ENCODE measurements around the gene HYKK.
"Not testable (repeated sequence)": the region's sequence is repeated elsewhere in the genome, so short reads cannot be mapped to it uniquely, and the experiment has no call there.

The HYKK gene

GRCh38 chr15:78538358-78538757 is 31.0 kb downstream of the HYKK start:
- H3K9me3 ChIP-seq (ENCODE audit: control insufficient read depth, low read length), result no peaks in the 10 kb centered on the region
- no peaks in the 10 kb centered on the region for H3K79me2 ChIP-seq
- H3K9ac ChIP-seq, result no peak overlapping the region
- H3K27me3 ChIP-seq (ENCODE audit: control insufficient read depth, insufficient read depth, low read length), result no peaks in the 10 kb centered on the region
- H2AFZ ChIP-seq, result no peak overlapping the region
- TF ChIP-seq, protein P1, sequence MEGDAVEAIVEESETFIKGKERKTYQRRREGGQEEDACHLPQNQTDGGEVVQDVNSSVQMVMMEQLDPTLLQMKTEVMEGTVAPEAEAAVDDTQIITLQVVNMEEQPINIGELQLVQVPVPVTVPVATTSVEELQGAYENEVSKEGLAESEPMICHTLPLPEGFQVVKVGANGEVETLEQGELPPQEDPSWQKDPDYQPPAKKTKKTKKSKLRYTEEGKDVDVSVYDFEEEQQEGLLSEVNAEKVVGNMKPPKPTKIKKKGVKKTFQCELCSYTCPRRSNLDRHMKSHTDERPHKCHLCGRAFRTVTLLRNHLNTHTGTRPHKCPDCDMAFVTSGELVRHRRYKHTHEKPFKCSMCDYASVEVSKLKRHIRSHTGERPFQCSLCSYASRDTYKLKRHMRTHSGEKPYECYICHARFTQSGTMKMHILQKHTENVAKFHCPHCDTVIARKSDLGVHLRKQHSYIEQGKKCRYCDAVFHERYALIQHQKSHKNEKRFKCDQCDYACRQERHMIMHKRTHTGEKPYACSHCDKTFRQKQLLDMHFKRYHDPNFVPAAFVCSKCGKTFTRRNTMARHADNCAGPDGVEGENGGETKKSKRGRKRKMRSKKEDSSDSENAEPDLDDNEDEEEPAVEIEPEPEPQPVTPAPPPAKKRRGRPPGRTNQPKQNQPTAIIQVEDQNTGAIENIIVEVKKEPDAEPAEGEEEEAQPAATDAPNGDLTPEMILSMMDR (IDR thresholded peaks at IDR 0.05), result no peak
- no peak overlapping the region for H3K27ac ChIP-seq
- no peaks in the 10 kb centered on the region for H3K36me3 ChIP-seq (ENCODE audit: control insufficient read depth, insufficient read depth, low read length)
- no peak overlapping the region for H3K4me2 ChIP-seq (ENCODE audit: low read length)
- no peak overlapping the region for H3K4me3 ChIP-seq (ENCODE audit: low read depth, low read length)
- no peaks in the 10 kb centered on the region for H3K4me1 ChIP-seq

- H2AFZ ChIP-seq, result peak overlapping the region; percentile 84
- not testable (repeated sequence) for H3K9me3 ChIP-seq (ENCODE audit: control insufficient read depth, low read length); H3K36me3 ChIP-seq (ENCODE audit: control insufficient read depth, insufficient read depth, low read length); H3K79me2 ChIP-seq; H3K27me3 ChIP-seq (ENCODE audit: control insufficient read depth, insufficient read depth, low read length); H3K9ac ChIP-seq; H3K4me1 ChIP-seq
- peak overlapping the region; percentile 82 for H3K27ac ChIP-seq
- H3K4me2 ChIP-seq (ENCODE audit: low read length), result peak overlapping the region; percentile 92
- peak overlapping the region; percentile 99 for H3K4me3 ChIP-seq (ENCODE audit: low read depth, low read length)
Measured at GRCh38 chr15:78539464-78540140, 32.2 kb downstream of the HYKK start.

DNA sequence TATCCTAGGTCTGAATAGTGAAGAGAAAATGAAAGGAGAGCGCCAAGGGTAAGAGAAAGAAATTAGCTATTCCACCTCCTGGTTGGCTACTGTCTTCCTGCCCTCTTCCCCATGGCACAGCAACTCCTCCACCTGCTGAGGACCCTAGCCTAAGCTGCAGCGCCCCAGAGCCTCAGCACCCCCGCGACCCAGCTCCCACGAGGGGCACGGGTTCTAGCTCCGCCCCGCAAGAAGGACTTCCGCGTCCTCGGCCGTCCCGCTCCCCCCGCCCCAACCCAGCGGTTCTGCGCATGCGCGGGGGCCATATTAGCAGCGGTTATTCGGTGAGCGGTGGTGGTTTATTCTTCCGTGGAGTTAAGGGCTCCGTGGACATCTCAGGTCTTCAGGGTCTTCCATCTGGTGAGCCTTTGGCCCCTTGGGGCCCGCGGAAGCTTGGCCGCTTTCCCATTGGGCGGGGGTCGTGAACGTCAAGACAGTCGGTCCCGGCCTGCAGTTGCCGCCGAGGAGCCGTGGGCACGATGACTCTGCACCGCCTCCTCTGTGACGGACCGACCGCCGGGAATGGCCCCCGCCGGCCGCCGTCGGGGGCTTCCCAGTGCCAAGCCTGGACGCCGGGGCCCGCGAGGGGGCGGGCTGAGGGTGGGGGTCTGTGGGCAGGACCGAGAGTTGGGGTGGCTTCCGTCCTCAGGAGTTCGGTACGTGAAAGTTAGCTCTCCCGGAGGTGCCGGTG is 32.9 kb downstream of the HYKK start, which contains the start of gene PSMA4:
PSMA4 (plus strand) TSS at position 304 of the 730 bp plus-strand sequence. CDS start 1,484 bp downstream, outside the sequence.
- peak within 1 kb of the TSS; percentile 92 for H3K4me2 ChIP-seq (ENCODE audit: low read length)
- peak within 1 kb of the TSS; percentile 82 for H3K27ac ChIP-seq
- H3K4me1 ChIP-seq, result no peaks in the 10 kb centered on the region
- peak within 1 kb of the TSS; percentile 84 for H2AFZ ChIP-seq
- H3K36me3 ChIP-seq (ENCODE audit: control insufficient read depth, insufficient read depth, low read length), result no peaks in the 10 kb centered on the region
- peak within 1 kb of the TSS; percentile 35 for H3K9ac ChIP-seq
- H3K9me3 ChIP-seq (ENCODE audit: control insufficient read depth, low read length), result no peaks in the 10 kb centered on the region
- H3K4me3 ChIP-seq (ENCODE audit: low read depth, low read length), result peak within 1 kb of the TSS; percentile 99
- no peaks in the 10 kb centered on the region for H3K27me3 ChIP-seq (ENCODE audit: control insufficient read depth, insufficient read depth, low read length)
- TF ChIP-seq, protein P1 (IDR thresholded peaks at IDR 0.05), result peak; percentile 24
- no peaks in the 10 kb centered on the region for H3K79me2 ChIP-seq

DNA sequence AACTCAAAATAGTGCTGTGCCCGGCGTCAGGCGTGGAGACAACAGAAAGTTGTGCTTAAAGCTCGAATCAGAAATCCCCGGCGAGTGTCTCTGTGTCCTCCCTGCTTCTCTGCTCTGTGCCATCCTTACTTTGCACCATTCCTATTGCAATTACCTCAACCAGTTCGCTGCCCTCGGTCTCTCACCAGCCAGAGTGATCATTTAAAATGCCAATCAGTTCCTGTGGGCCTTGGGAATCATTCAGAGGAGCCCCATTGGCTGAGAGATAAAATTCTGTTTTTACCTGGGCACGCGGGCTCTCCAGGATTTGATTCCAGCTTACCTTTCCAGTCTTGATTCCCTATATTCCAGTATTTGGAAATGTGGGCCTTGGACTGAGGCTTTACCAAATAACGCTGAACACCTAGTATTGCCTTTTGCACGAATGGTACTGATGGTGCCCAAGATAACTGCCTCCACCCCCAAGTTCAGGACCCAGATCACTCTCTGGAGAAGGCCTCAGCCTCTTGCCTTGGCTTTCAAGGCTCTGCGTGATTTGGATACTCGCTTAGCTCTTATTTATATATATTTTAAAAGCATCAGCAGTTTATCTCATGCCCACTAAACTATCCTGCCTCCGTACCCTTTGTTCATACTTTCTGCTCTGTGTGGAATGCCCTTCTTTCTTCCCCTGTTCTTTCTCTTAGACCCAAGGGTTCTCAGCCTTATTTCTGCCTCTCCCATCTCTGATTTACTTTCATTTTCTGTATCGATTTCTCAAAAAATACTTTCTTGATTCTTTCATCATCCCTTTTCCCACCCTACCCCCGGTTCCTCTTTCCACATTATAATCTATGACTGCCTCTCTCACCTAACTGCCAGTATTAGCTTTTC is 33.7 kb downstream of the HYKK start:
- no peaks in the 10 kb centered on the region for H3K27me3 ChIP-seq (ENCODE audit: control insufficient read depth, insufficient read depth, low read length)
- peak overlapping the region; percentile 92 for H3K4me2 ChIP-seq (ENCODE audit: low read length)
- H3K9me3 ChIP-seq (ENCODE audit: control insufficient read depth, low read length), result no peaks in the 10 kb centered on the region
- no peak overlapping the region for H3K9ac ChIP-seq
- no peaks in the 10 kb centered on the region for H3K4me1 ChIP-seq
- TF ChIP-seq, protein P1 (IDR thresholded peaks at IDR 0.05), result no peak
- H3K79me2 ChIP-seq, result no peaks in the 10 kb centered on the region
- peak overlapping the region; percentile 84 for H2AFZ ChIP-seq
- H3K4me3 ChIP-seq (ENCODE audit: low read depth, low read length), result peak overlapping the region; percentile 99
- H3K27ac ChIP-seq, result peak overlapping the region; percentile 82
- H3K36me3 ChIP-seq (ENCODE audit: control insufficient read depth, insufficient read depth, low read length), result no peaks in the 10 kb centered on the region

DNA sequence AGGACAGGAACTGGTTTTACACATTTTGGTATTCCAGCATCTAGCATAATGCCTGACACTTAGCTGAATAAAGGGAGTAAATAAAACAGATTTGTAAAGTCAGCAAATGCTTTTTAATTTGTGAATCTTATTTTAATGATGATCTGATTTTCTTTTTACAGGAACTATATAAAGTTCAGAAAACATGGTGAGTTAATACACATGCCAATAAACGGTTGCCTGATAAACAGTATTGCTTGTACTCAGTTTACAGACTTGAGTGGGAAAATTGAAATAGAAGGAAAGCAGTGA is 34.3 kb downstream of the HYKK start:
- H3K79me2 ChIP-seq, result no peaks in the 10 kb centered on the region
- H3K4me3 ChIP-seq (ENCODE audit: low read depth, low read length), result peak overlapping the region; percentile 23
- no peak overlapping the region for H3K9ac ChIP-seq
- no peaks in the 10 kb centered on the region for H3K27me3 ChIP-seq (ENCODE audit: control insufficient read depth, insufficient read depth, low read length)
- H3K9me3 ChIP-seq (ENCODE audit: control insufficient read depth, low read length), result no peaks in the 10 kb centered on the region
- TF ChIP-seq, protein P1 (IDR thresholded peaks at IDR 0.05), result no peak
- peak overlapping the region; percentile 92 for H3K4me2 ChIP-seq (ENCODE audit: low read length)
- H3K36me3 ChIP-seq (ENCODE audit: control insufficient read depth, insufficient read depth, low read length), result no peaks in the 10 kb centered on the region
- no peak overlapping the region for H2AFZ ChIP-seq
- H3K27ac ChIP-seq, result no peak overlapping the region
- H3K4me1 ChIP-seq, result no peaks in the 10 kb centered on the region
